HG02852 (cell line): ENCODE measurements around the gene GLIS1.

Experiments
- ATAC-seq: cut with Tn5 transposase; IDR thresholded peaks from one replicate; pipeline ENCODE4 v1.9.1; 2021; ENCODE audit warnings: mild to moderate bottlenecking, moderate library complexity; ENCODE audit not compliant: unreplicated experiment

The GLIS1 gene

GRCh38 chr1:53737648-53738204 is 1.2 kb downstream of the GLIS1 start:
- ATAC-seq = no peak

- ATAC-seq = no peak
These were observed 2.7 kb downstream of the GLIS1 start for GRCh38 chr1:53736290-53736689.

GRCh38 chr1:53735681-53736080 is 3.3 kb downstream of the GLIS1 start:
- ATAC-seq = no peak

GRCh38 chr1:53735261-53735660 is 3.7 kb downstream of the GLIS1 start:
- ATAC-seq = no peak

- ATAC-seq = no peak
These were observed 4.2 kb downstream of the GLIS1 start for GRCh38 chr1:53734650-53735211.

- no peak for ATAC-seq
These were observed 4.9 kb downstream of the GLIS1 start for GRCh38 chr1:53733975-53734649.

GRCh38 chr1:53733447-53733931 is 5.5 kb downstream of the GLIS1 start:
- ATAC-seq = no peak

GRCh38 chr1:53732912-53733317 is 6.0 kb downstream of the GLIS1 start:
- ATAC-seq = no peak

- ATAC-seq = no peak
These were observed 6.6 kb downstream of the GLIS1 start for GRCh38 chr1:53732409-53732808.

GRCh38 chr1:53731779-53732305 is 7.1 kb downstream of the GLIS1 start:
- no peak for ATAC-seq

GRCh38 chr1:53731043-53731600 is 7.8 kb downstream of the GLIS1 start:
- ATAC-seq = no peak

- no peak for ATAC-seq
These were observed 8.6 kb downstream of the GLIS1 start for GRCh38 chr1:53730224-53730865.

GRCh38 chr1:53729456-53730223 is 9.3 kb downstream of the GLIS1 start:
- no peak for ATAC-seq

GRCh38 chr1:53728702-53729455 is 10.1 kb downstream of the GLIS1 start:
- no peak for ATAC-seq

GRCh38 chr1:53728196-53728595 is 10.8 kb downstream of the GLIS1 start:
- ATAC-seq = no peak

GRCh38 chr1:53727461-53728092 is 11.4 kb downstream of the GLIS1 start:
- no peak for ATAC-seq

- ATAC-seq = no peak
These were observed 12.9 kb downstream of the GLIS1 start for GRCh38 chr1:53726009-53726600.

GRCh38 chr1:53725238-53725689 is 13.7 kb downstream of the GLIS1 start:
- no peak for ATAC-seq

- no peak for ATAC-seq
These were observed 16.9 kb downstream of the GLIS1 start for GRCh38 chr1:53722025-53722424.
